H1 (cell line): ENCODE results near the gene ACBD4. TPM values are rescaled to one million over a fixed set of nuclear protein-coding genes. Genes with fewer than 3 reads are reported as not detected.

Experiments
- CTCF ChIA-PET: fragments of 300-600 bp; sonication (Branson Sonifier 250); formaldehyde crosslinking; loops from one replicate; lab custom pipeline; 2021; ENCODE audit not compliant: partially characterized antibody; lab: Charles Lee
- POLR2A ChIA-PET: fragments of 300-600 bp; sonication (Branson Sonifier 250); formaldehyde crosslinking; loops from one replicate; lab custom pipeline; 2021; ENCODE audit warnings: inconsistent platforms; ENCODE audit not compliant: partially characterized antibody; lab: Charles Lee
- DNase-seq, 2 experiments: peaks; one replicate each; pipeline versions ENCODE4 v3.0.0 to v3.0.0-alpha.2; 2010 to 2022; ENCODE audit warnings: low spot score in 2 of 2, low read depth in 1 of 2, mixed read lengths in 1 of 2
- FAIRE-seq: peaks from 2 replicates; lab custom pipeline; 2011; peaks lifted over from hg19 to GRCh38; lab: Jason Lieb, UNC
- H2AFZ ChIP-seq: 2 replicates; pipeline ENCODE4 v1.8.1; 2012; ENCODE audit warnings: low read length, inconsistent platforms
- H2AK5ac ChIP-seq: 2 replicates; pipeline ENCODE4 v1.6.1; 2013; ENCODE audit warnings: low read depth, low read length
- H2BK120ac ChIP-seq: replicated peaks from 2 replicates; pipeline ENCODE3; 2013; ENCODE audit warnings: low read depth, low read length, inconsistent platforms
- H2BK12ac ChIP-seq: 2 replicates; pipeline ENCODE4 v1.6.1; 2013; ENCODE audit warnings: low read depth, low read length
- H2BK15ac ChIP-seq: 2 replicates; pipeline ENCODE4 v1.6.1; 2013; ENCODE audit warnings: low read length
- H2BK20ac ChIP-seq: 2 replicates; pipeline ENCODE4 v1.6.1; 2013; ENCODE audit warnings: low read length
- H2BK5ac ChIP-seq: 2 replicates; pipeline ENCODE4 v1.6.1; 2013; ENCODE audit warnings: low read depth, low read length
- H3K14ac ChIP-seq: 2 replicates; pipeline ENCODE4 v1.6.1; 2013; ENCODE audit warnings: inconsistent platforms; ENCODE audit not compliant: insufficient read length
- H3K18ac ChIP-seq: 2 replicates; pipeline ENCODE4 v1.6.1; 2013; ENCODE audit warnings: low read length; ENCODE audit errors: extremely low read depth
- H3K23ac ChIP-seq: 2 replicates; pipeline ENCODE4 v1.6.1; 2013; ENCODE audit warnings: inconsistent platforms; ENCODE audit not compliant: insufficient read length
- H3K23me2 ChIP-seq: 2 replicates; pipeline ENCODE4 v1.6.1; 2013; ENCODE audit warnings: low read depth, low read length
- H3K27ac ChIP-seq: 2 replicates; pipeline ENCODE4 v1.6.1; 2011; ENCODE audit warnings: low read depth, low read length, inconsistent platforms
- H3K27me3 ChIP-seq, 4 experiments: replicated peaks in 1 of 4; 1 replicate in 1 of 4; 2 replicates in 3 of 4; pipeline versions ENCODE4 v1.6.1 to v1.8.1; 2011 to 2013; ENCODE audit warnings: low read length in 3 of 4, mild to moderate bottlenecking in 3 of 4, inconsistent platforms in 2 of 4, mixed read lengths in 2 of 4, moderate library complexity in 1 of 4; ENCODE audit not compliant: control insufficient read depth in 3 of 4, insufficient read depth in 3 of 4; ENCODE audit errors: extremely low read depth in 1 of 4
- H3K36me3 ChIP-seq, 4 experiments: 2 replicates each; pipeline versions ENCODE4 v1.6.1 to v1.8.1; 2011 to 2013; ENCODE audit warnings: mild to moderate bottlenecking in 4 of 4, low read length in 3 of 4, moderate library complexity in 2 of 4, control low read depth in 1 of 4, inconsistent platforms in 1 of 4; ENCODE audit not compliant: insufficient read depth in 4 of 4, control insufficient read depth in 2 of 4
- H3K4ac ChIP-seq: replicated peaks from 2 replicates; pipeline ENCODE3; 2013; ENCODE audit warnings: low read length, low read depth, mixed read lengths, inconsistent platforms; ENCODE audit not compliant: insufficient read length
- H3K4me1 ChIP-seq, 4 experiments: replicated peaks in 1 of 4; 1 replicate in 1 of 4; 2 replicates in 3 of 4; pipeline versions ENCODE4 v1.6.1 to v1.8.1; 2011 to 2013; ENCODE audit warnings: low read length in 3 of 4, inconsistent platforms in 2 of 4, mixed read lengths in 1 of 4; ENCODE audit not compliant: insufficient read depth in 4 of 4, control insufficient read depth in 3 of 4
- H3K4me2 ChIP-seq, 2 experiments: 2 replicates each; pipeline versions ENCODE4 v1.6.1 to v1.8.1; 2011 to 2013; ENCODE audit warnings: low read depth in 2 of 2, low read length in 2 of 2, control low read depth in 1 of 2, inconsistent platforms in 1 of 2, mild to moderate bottlenecking in 1 of 2; ENCODE audit not compliant: insufficient read depth in 1 of 2
- H3K4me3 ChIP-seq, 4 experiments: fragments of 200-600, 300-600 bp in 1 of 4; sonication (generic), shearing (Covaris generic), sonication (Bioruptor Twin) in 1 of 4; 2 replicates each; pipeline versions ENCODE4 v1.5.1 to v1.8.1; 2011 to 2016; ENCODE audit warnings: low read length in 4 of 4, low read depth in 3 of 4, control low read depth in 2 of 4, inconsistent platforms in 2 of 4, mild to moderate bottlenecking in 2 of 4, mixed read lengths in 1 of 4, moderate library complexity in 1 of 4; ENCODE audit not compliant: insufficient read depth in 2 of 4; ENCODE audit errors: extremely low read depth in 1 of 4
- H3K56ac ChIP-seq: replicated peaks from 2 replicates; pipeline ENCODE3; 2013; ENCODE audit warnings: low read depth, mild to moderate bottlenecking, mixed read lengths, low read length, inconsistent platforms; ENCODE audit not compliant: insufficient read length
- H3K79me1 ChIP-seq: 2 replicates; pipeline ENCODE4 v1.6.1; 2013; ENCODE audit warnings: low read depth, low read length, control low read depth
- H3K79me2 ChIP-seq, 2 experiments: 2 replicates each; pipeline versions ENCODE4 v1.6.1 to v1.8.1; 2012 to 2013; ENCODE audit warnings: low read length in 2 of 2, mild to moderate bottlenecking in 2 of 2, inconsistent platforms in 1 of 2; ENCODE audit not compliant: insufficient read depth in 2 of 2, control insufficient read depth in 1 of 2
- H3K9ac ChIP-seq, 4 experiments: replicated peaks in 1 of 4; 1 replicate in 1 of 4; 2 replicates in 3 of 4; pipeline versions ENCODE4 v1.6.1 to v1.8.1; 2011 to 2013; ENCODE audit warnings: low read depth in 3 of 4, low read length in 3 of 4, control low read depth in 2 of 4, mild to moderate bottlenecking in 2 of 4, moderate library complexity in 2 of 4, inconsistent platforms in 1 of 4; ENCODE audit errors: extremely low read depth in 1 of 4
- H3K9me3 ChIP-seq, 2 experiments: 2 replicates each; pipeline versions ENCODE4 v1.6.1 to v1.8.1; 2012 to 2013; ENCODE audit warnings: mild to moderate bottlenecking in 2 of 2, moderate library complexity in 2 of 2, control low read depth in 1 of 2, inconsistent platforms in 1 of 2, low read depth in 1 of 2, low read length in 1 of 2, mixed read lengths in 1 of 2; ENCODE audit not compliant: insufficient read depth in 2 of 2
- H4K20me1 ChIP-seq, 2 experiments: replicated peaks in 1 of 2; 2 replicates each; pipeline versions ENCODE3 to v1.8.1; 2011 to 2013; ENCODE audit warnings: inconsistent platforms in 2 of 2, low read length in 2 of 2, mild to moderate bottlenecking in 1 of 2; ENCODE audit not compliant: insufficient read depth in 2 of 2, control insufficient read depth in 1 of 2
- H4K5ac ChIP-seq: 2 replicates; pipeline ENCODE4 v1.6.1; 2013; ENCODE audit warnings: low read length, low read depth, mixed read lengths, inconsistent platforms; ENCODE audit not compliant: insufficient read length
- H4K8ac ChIP-seq: 2 replicates; pipeline ENCODE4 v1.8.0; 2013; ENCODE audit warnings: mild to moderate bottlenecking, moderate library complexity, low read length, inconsistent platforms; ENCODE audit not compliant: insufficient read depth; ENCODE audit errors: extremely low read depth
- H4K91ac ChIP-seq: replicated peaks from 2 replicates; pipeline ENCODE3; 2013; ENCODE audit warnings: low read length, mixed read lengths, inconsistent platforms; ENCODE audit not compliant: insufficient read length
- ASH2L ChIP-seq: fragments of 200-600, 300-600 bp; sonication (generic); IDR thresholded peaks from one replicate; pipeline ENCODE4 v1.7.1; 2017; ENCODE audit warnings: low read length
- BACH1 ChIP-seq: IDR thresholded peaks from 2 replicates; pipeline ENCODE4 v1.6.1; 2012; ENCODE audit warnings: low read length, improper control_type of control experiment
- CEBPB ChIP-seq: IDR thresholded peaks from 2 replicates; pipeline ENCODE4 v1.6.1; 2012; ENCODE audit warnings: low read depth, low read length
- GABPA ChIP-seq: IDR thresholded peaks from 2 replicates; pipeline ENCODE4 v1.6.1; 2011; ENCODE audit warnings: mild to moderate bottlenecking, low read length, moderate library complexity, borderline replicate concordance; ENCODE audit not compliant: insufficient read depth
- GTF2F1 ChIP-seq: IDR thresholded peaks from 2 replicates; pipeline ENCODE4 v1.6.1; 2012; ENCODE audit warnings: low read depth, low read length, improper control_type of control experiment, borderline replicate concordance
- HDAC2 ChIP-seq, 2 experiments: fragments of 300-600 bp in 1 of 2; sonication (generic) in 1 of 2; IDR thresholded peaks; 2 replicates each; pipeline ENCODE4 v1.6.1; 2011 to 2012; ENCODE audit warnings: low read depth in 2 of 2, low read length in 2 of 2, mild to moderate bottlenecking in 2 of 2, moderate library complexity in 2 of 2, borderline replicate concordance in 1 of 2, inconsistent platforms in 1 of 2
- KDM4A ChIP-seq: IDR thresholded peaks from one replicate; pipeline ENCODE4 v1.7.1; 2012; ENCODE audit warnings: low read depth, mild to moderate bottlenecking, moderate library complexity, low read length, inconsistent platforms; ENCODE audit not compliant: severe bottlenecking
- RBBP5 ChIP-seq: IDR thresholded peaks from 2 replicates; pipeline ENCODE4 v1.7.1; 2012; ENCODE audit warnings: low read depth, mild to moderate bottlenecking, inconsistent platforms, low read length, moderate library complexity, borderline replicate concordance
- SAP30 ChIP-seq: fragments of 300-600 bp; sonication (generic); IDR thresholded peaks from 2 replicates; pipeline ENCODE4 v1.7.1; 2012; ENCODE audit warnings: low read length, moderate library complexity, mild to moderate bottlenecking, inconsistent platforms; ENCODE audit not compliant: insufficient read depth, insufficient replicate concordance
- SIRT6 ChIP-seq: IDR thresholded peaks from one replicate; pipeline ENCODE4 v1.7.1; 2012; ENCODE audit warnings: low read length, inconsistent platforms
- TAF1 ChIP-seq: IDR thresholded peaks from 2 replicates; pipeline ENCODE4 v1.6.1; 2011; ENCODE audit warnings: mild to moderate bottlenecking, low read depth, low read length
- TEAD4 ChIP-seq: IDR thresholded peaks from 2 replicates; pipeline ENCODE4 v1.6.1; 2012; ENCODE audit warnings: low read depth, low read length, inconsistent platforms, mixed read lengths
- WGBS, 2 experiments: shearing (Covaris generic) in 1 of 2; methylation state at CpG; one replicate each; pipeline versions ENCODE4 v1.1.6 to v1.1.7; 2013 to 2015; ENCODE audit warnings: low lambda C conversion rate in 2 of 2, mixed read lengths in 2 of 2, inconsistent platforms in 1 of 2, low coverage in 1 of 2, missing lambda C conversion rate in 1 of 2; ENCODE audit not compliant: insufficient replicate concordance in 2 of 2, insufficient coverage in 1 of 2, insufficient read length in 1 of 2; ENCODE audit errors: extremely low coverage in 1 of 2, missing lambda C conversion rate in 1 of 2; 5-methylcytosine and 5-hydroxymethylcytosine counted together
- polyA plus RNA-seq, 7 experiments: library from polyadenylated mRNA; depleted of rRNA in 3 of 7; stranded (reverse) in 5 of 7; unstranded in 2 of 7; fragments of >200 nt in 5 of 7; fragments of 200-250 nt in 2 of 7; gene quantifications; 1 replicate in 5 of 7; 2 replicates in 1 of 7; 4 replicates in 1 of 7; pipeline versions ENCODE4 v1.2.1 to v1.2.3, GENCODE V29; 2011 to 2013; ENCODE audit warnings: missing spikeins in 2 of 7, mixed read lengths in 2 of 7
- total RNA-seq: library from RNA; stranded (reverse); fragmentation: NEBNext Ultra II Directional; extraction: Animal tissue kit (Norgen Biotek cat#: 25700); gene quantifications from 2 replicates; pipeline ENCODE4 v1.2.1, GENCODE V29; 2021

ACBD4 gene
- total and polyA plus RNA-seq, 2 of the 8 experiments (the other 6 are each of a cell fraction or from before 2014, with no cell fraction given): 7.3 to 10.7 TPM

DNA sequence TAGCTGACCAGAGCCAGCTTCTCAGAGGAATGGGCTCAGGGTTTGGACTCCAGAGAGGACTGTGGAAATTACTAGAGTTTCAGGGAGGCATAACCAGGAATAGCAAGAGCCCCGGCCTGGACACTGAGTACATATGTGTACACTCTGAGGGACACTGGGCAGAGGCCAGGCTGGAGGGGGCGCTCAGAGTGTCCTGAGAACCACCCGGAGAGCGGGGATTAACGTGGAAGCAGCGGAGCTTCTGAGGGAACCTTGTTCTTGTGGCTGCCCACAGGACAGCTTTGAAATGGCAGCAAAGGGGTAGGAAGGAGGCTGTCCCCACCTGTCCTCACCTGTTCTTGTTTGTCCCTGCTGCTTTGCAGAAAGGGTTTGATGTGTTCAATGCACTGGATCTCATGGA, 31.0 kb upstream of the ACBD4 start:
- Histone ChIP-seq H3K4ac (no peak overlapping the region), H3K79me1 (no peaks in the 10 kb centered on the region; the same call in 1 of the 2 replicates), H3K9me3 (no peaks in the 10 kb centered on the region), H2BK15ac (no peak overlapping the region), H3K27me3 (no peaks in the 10 kb centered on the region), H4K5ac (no peak overlapping the region), H3K27ac (no peak overlapping the region), H3K9ac (no peak overlapping the region), H3K23ac (no peak overlapping the region), H4K8ac (no peak overlapping the region), H3K79me2 (no peaks in the 10 kb centered on the region), H2AFZ (no peak overlapping the region), H2BK5ac (no peak overlapping the region), H3K18ac (no peak overlapping the region), H2AK5ac (no peak overlapping the region), H4K20me1 (peaks cover 6 to 8% of the 10 kb centered on the region in 2 experiments), H3K4me1 (no peaks in the 10 kb centered on the region), H3K56ac (no peak overlapping the region), H2BK120ac (no peak overlapping the region), H3K4me2 (no peak overlapping the region), H3K4me3 (no peak overlapping the region), H3K14ac (no peak overlapping the region), H3K36me3 (peaks cover 47 to 74% (median 66%) of the 10 kb centered on the region in 4 experiments), H3K23me2 (no peaks in the 10 kb centered on the region), H2BK12ac (no peak overlapping the region), H4K91ac (no peak overlapping the region), H2BK20ac (no peak overlapping the region)
- no peak for DNase-seq
- CTCF ChIA-PET: interaction anchor here (0.6 to 8.1 kb wide), 19 partner anchors 7 to 204 kb away, joined by 3 to 67 read pairs (median 3); partner anchors contain the start of gene PLCD3
- POLR2A ChIA-PET: interaction anchor here (1.4 to 2.0 kb wide), 5 partner anchors 10 to 247 kb away, joined by 3 to 6 read pairs (median 4); partner anchors contain the start of gene HEXIM1
- 97% methylated on average over 6 of the region's 6 CpGs; no CpG with 5 or more reads in 1 of the 2 experiments for WGBS, 2 experiments
- no peak for FAIRE-seq
- TF ChIP-seq RBBP5 (no peak), SIRT6 (no peak), ASH2L (no peak), GTF2F1 (no peak), KDM4A (no peak), CEBPB (no peak), TAF1 (no peak), TEAD4 (no peak), BACH1 (no peak), GABPA (no peak), HDAC2 (IDR thresholded peaks at IDR 0.05; ENCODE audit: borderline replicate concordance in 1 of 2, low read depth in 2 of 2, low read length in 2 of 2) (no peak), SAP30 (no peak)
